Measurements from ENCODE around the gene CES4A. TPM values are rescaled to one million over a fixed set of nuclear protein-coding genes. Genes with fewer than 3 reads are reported as not detected.
"Not testable (repeated sequence)": the region's sequence is repeated elsewhere in the genome, so short reads cannot be mapped to it uniquely, and the experiment has no call there.

Gene CES4A
- total RNA-seq, 1 donor from 2014 or later = 1.2 TPM

- Histone ChIP-seq H3K4me2 (ENCODE audit: low read length) (no peak overlapping the region), H3K27ac (ENCODE audit: low read depth, low read length) (no peak overlapping the region), H3K9me3 (ENCODE audit: insufficient read depth, low read depth, low read length) (no peaks in the 10 kb centered on the region), H2AFZ (ENCODE audit: low read depth, low read length) (no peak overlapping the region), H3K9ac (ENCODE audit: low read length) (no peak overlapping the region), H3K4me1 (ENCODE audit: insufficient read depth, low read length) (peaks cover 3% of the 10 kb centered on the region), H3K36me3 (ENCODE audit: insufficient read depth, low read length) (peaks cover 13% of the 10 kb centered on the region), H3K4me3 (ENCODE audit: insufficient read depth, low read depth, low read length) (no peak overlapping the region), H3K27me3 (ENCODE audit: insufficient read depth, low read length) (peaks cover under 1% of the 10 kb centered on the region), H3K79me2 (ENCODE audit: insufficient read depth, low read length) (no peaks in the 10 kb centered on the region), H4K20me1 (ENCODE audit: insufficient read depth, low read length) (peaks cover 35% of the 10 kb centered on the region)
- Mint-ChIP-seq H3K36me3 (ENCODE audit: low read depth, unreplicated experiment) (peaks cover 33% of the 10 kb centered on the region), H3K27ac (ENCODE audit: unreplicated experiment) (no peak overlapping the region), H3K27me3 (ENCODE audit: low read depth, unreplicated experiment) (peaks cover 7% of the 10 kb centered on the region), H3K4me3 (ENCODE audit: unreplicated experiment) (no peak overlapping the region), H3K9me3 (ENCODE audit: unreplicated experiment) (no peaks in the 10 kb centered on the region), H3K4me1 (ENCODE audit: low read depth, unreplicated experiment) (no peaks in the 10 kb centered on the region)
- DNase-seq (ENCODE audit: low read depth) (no peak), FAIRE-seq (no peak)
- TF ChIP-seq EZH2 (IDR thresholded peaks at IDR 0.05; ENCODE audit: insufficient read depth, low read length) (no peak), CTCF (IDR thresholded peaks at IDR 0.05; ENCODE audit: insufficient read depth, low read depth, low read length) (no peak)
These were observed 45.4 kb upstream of the CES4A start for GRCh38 chr16:66942981-66943380.

- Histone ChIP-seq H3K36me3 (ENCODE audit: insufficient read depth, low read length) (peaks cover 13% of the 10 kb centered on the region), H3K27ac (ENCODE audit: low read depth, low read length) (no peak overlapping the region), H3K9me3 (ENCODE audit: insufficient read depth, low read depth, low read length) (no peaks in the 10 kb centered on the region), H3K9ac (ENCODE audit: low read length) (no peak overlapping the region), H3K4me2 (ENCODE audit: low read length) (no peak overlapping the region), H3K79me2 (ENCODE audit: insufficient read depth, low read length) (no peaks in the 10 kb centered on the region), H3K4me3 (ENCODE audit: insufficient read depth, low read depth, low read length) (no peak overlapping the region), H3K4me1 (ENCODE audit: insufficient read depth, low read length) (peaks cover 9% of the 10 kb centered on the region), H4K20me1 (ENCODE audit: insufficient read depth, low read length) (peaks cover 29% of the 10 kb centered on the region), H2AFZ (ENCODE audit: low read depth, low read length) (no peak overlapping the region), H3K27me3 (ENCODE audit: insufficient read depth, low read length) (peaks cover 5% of the 10 kb centered on the region)
- H3K27ac Mint-ChIP-seq (ENCODE audit: unreplicated experiment) = no peak overlapping the region
- H3K36me3 Mint-ChIP-seq (ENCODE audit: low read depth, unreplicated experiment) = peaks cover 33% of the 10 kb centered on the region
- DNase-seq (ENCODE audit: low read depth) (no peak), FAIRE-seq (no peak)
- no peak for TF ChIP-seq EZH2 (IDR thresholded peaks at IDR 0.05; ENCODE audit: insufficient read depth, low read length)
- TF ChIP-seq CTCF (IDR thresholded peaks at IDR 0.05; ENCODE audit: insufficient read depth, low read depth, low read length) = no peak
- H3K4me3 Mint-ChIP-seq (ENCODE audit: unreplicated experiment) = no peak overlapping the region
- H3K9me3 Mint-ChIP-seq (ENCODE audit: unreplicated experiment) = no peaks in the 10 kb centered on the region
- H3K4me1 Mint-ChIP-seq (ENCODE audit: low read depth, unreplicated experiment) = no peaks in the 10 kb centered on the region
- peaks cover 11% of the 10 kb centered on the region for H3K27me3 Mint-ChIP-seq (ENCODE audit: low read depth, unreplicated experiment)
These were observed 44.8 kb upstream of the CES4A start for GRCh38 chr16:66943426-66944053.

GRCh38 chr16:66944054-66944441 lies 44.3 kb upstream of the CES4A start:
- Mint-ChIP-seq H3K27ac (ENCODE audit: unreplicated experiment) (no peak overlapping the region), H3K27me3 (ENCODE audit: low read depth, unreplicated experiment) (peaks cover 13% of the 10 kb centered on the region), H3K4me1 (ENCODE audit: low read depth, unreplicated experiment) (no peaks in the 10 kb centered on the region), H3K4me3 (ENCODE audit: unreplicated experiment) (no peak overlapping the region), H3K9me3 (ENCODE audit: unreplicated experiment) (no peaks in the 10 kb centered on the region), H3K36me3 (ENCODE audit: low read depth, unreplicated experiment) (peaks cover 31% of the 10 kb centered on the region)
- Histone ChIP-seq H3K9me3 (ENCODE audit: insufficient read depth, low read depth, low read length) (no peaks in the 10 kb centered on the region), H2AFZ (ENCODE audit: low read depth, low read length) (no peak overlapping the region), H3K27ac (ENCODE audit: low read depth, low read length) (no peak overlapping the region), H3K27me3 (ENCODE audit: insufficient read depth, low read length) (peaks cover 8% of the 10 kb centered on the region), H3K79me2 (ENCODE audit: insufficient read depth, low read length) (no peaks in the 10 kb centered on the region), H3K4me3 (ENCODE audit: insufficient read depth, low read depth, low read length) (no peak overlapping the region), H3K4me1 (ENCODE audit: insufficient read depth, low read length) (peaks cover 9% of the 10 kb centered on the region), H3K4me2 (ENCODE audit: low read length) (no peak overlapping the region), H4K20me1 (ENCODE audit: insufficient read depth, low read length) (peaks cover 24% of the 10 kb centered on the region), H3K36me3 (ENCODE audit: insufficient read depth, low read length) (peaks cover 13% of the 10 kb centered on the region), H3K9ac (ENCODE audit: low read length) (no peak overlapping the region)
- no peak for FAIRE-seq
- no peak for DNase-seq (ENCODE audit: low read depth)
- no peak for TF ChIP-seq CTCF (IDR thresholded peaks at IDR 0.05; ENCODE audit: insufficient read depth, low read depth, low read length)
- TF ChIP-seq EZH2 (IDR thresholded peaks at IDR 0.05; ENCODE audit: insufficient read depth, low read length) = no peak

- H3K27me3 Mint-ChIP-seq (ENCODE audit: low read depth, unreplicated experiment) = peaks cover 21% of the 10 kb centered on the region
- H4K20me1 ChIP-seq (ENCODE audit: insufficient read depth, low read length) = peaks cover 15% of the 10 kb centered on the region
- not testable (repeated sequence) for H3K4me3 Mint-ChIP-seq (ENCODE audit: unreplicated experiment); H3K9me3 Mint-ChIP-seq (ENCODE audit: unreplicated experiment); H3K4me3 ChIP-seq (ENCODE audit: insufficient read depth, low read depth, low read length); H2AFZ ChIP-seq (ENCODE audit: low read depth, low read length); H3K79me2 ChIP-seq (ENCODE audit: insufficient read depth, low read length); FAIRE-seq; H3K27ac ChIP-seq (ENCODE audit: low read depth, low read length); H3K4me1 ChIP-seq (ENCODE audit: insufficient read depth, low read length); H3K9me3 ChIP-seq (ENCODE audit: insufficient read depth, low read depth, low read length); H3K4me2 ChIP-seq (ENCODE audit: low read length); H3K4me1 Mint-ChIP-seq (ENCODE audit: low read depth, unreplicated experiment); DNase-seq (ENCODE audit: low read depth); H3K9ac ChIP-seq (ENCODE audit: low read length)
- H3K36me3 Mint-ChIP-seq (ENCODE audit: low read depth, unreplicated experiment) = peaks cover 23% of the 10 kb centered on the region
- H3K27me3 ChIP-seq (ENCODE audit: insufficient read depth, low read length) = peaks cover 16% of the 10 kb centered on the region
- peaks cover 13% of the 10 kb centered on the region for H3K36me3 ChIP-seq (ENCODE audit: insufficient read depth, low read length)
- peak overlapping the region; percentile 47 for H3K27ac Mint-ChIP-seq (ENCODE audit: unreplicated experiment)
These were observed 43.4 kb upstream of the CES4A start for GRCh38 chr16:66944971-66945370.

All from astrocyte (in vitro differentiated cells and primary cell).